Calu3 (cell line): ENCODE results near the gene NRG3. TPM values are rescaled to one million over a fixed set of nuclear protein-coding genes. Genes with fewer than 3 reads are reported as not detected.

Source experiments
- BruUV-seq: library from RNA; stranded (reverse); fragments of 400-500 nt; replicated peaks from 2 replicates; lab custom pipeline; 2021; lab: Mats Ljungman, UMichigan
- CTCF ChIA-PET: fragments of 300-600 bp; sonication (Branson Sonifier 250); formaldehyde crosslinking; loops from one replicate; lab custom pipeline; 2022; ENCODE audit warnings: antibody characterized with exemption; lab: Charles Lee
- DNase-seq: peaks from one replicate; pipeline ENCODE4 v3.0.0; 2022
- H3K27ac Mint-ChIP-seq: one replicate; pipeline ENCODE4 v1.8.0; 2022; ENCODE audit warnings: mixed read lengths; ENCODE audit not compliant: unreplicated experiment
- H3K27me3 Mint-ChIP-seq: one replicate; pipeline ENCODE4 v1.8.0; 2022; ENCODE audit warnings: mixed read lengths; ENCODE audit not compliant: unreplicated experiment
- H3K36me3 Mint-ChIP-seq: one replicate; pipeline ENCODE4 v1.8.0; 2022; ENCODE audit warnings: mild to moderate bottlenecking, moderate library complexity, mixed read lengths; ENCODE audit not compliant: insufficient read depth, unreplicated experiment
- H3K4me1 Mint-ChIP-seq: one replicate; pipeline ENCODE4 v1.8.0; 2022; ENCODE audit warnings: mild to moderate bottlenecking, low read depth, mixed read lengths; ENCODE audit not compliant: unreplicated experiment
- H3K4me3 Mint-ChIP-seq: one replicate; pipeline ENCODE4 v1.8.0; 2022; ENCODE audit warnings: mild to moderate bottlenecking, low read depth, moderate library complexity, mixed read lengths; ENCODE audit not compliant: unreplicated experiment
- H3K9me3 Mint-ChIP-seq: one replicate; pipeline ENCODE4 v1.8.0; 2022; ENCODE audit warnings: low read depth, mixed read lengths; ENCODE audit not compliant: unreplicated experiment
- intact Hi-C: fragments of 100-400 bp; cut with micrococcal nuclease; formaldehyde crosslinking; loops from one replicate; pipeline ENCODE4 v1.10.0; 2022; ENCODE audit not compliant: unreplicated experiment
- total RNA-seq: library from RNA; stranded (reverse); gene quantifications from 2 replicates; pipeline ENCODE4 v1.2.3, GENCODE V29; 2022
- TF ChIP-seq, protein P1 (sequence below): fragments of 200-600 bp; IDR thresholded peaks from one replicate; pipeline ENCODE4 v1.8.0; 2022; ENCODE audit warnings: antibody characterized with exemption; ENCODE audit not compliant: unreplicated experiment

NRG3 gene
- total RNA-seq, 1 experiment from 2014 or later = 46.3 TPM

DNA sequence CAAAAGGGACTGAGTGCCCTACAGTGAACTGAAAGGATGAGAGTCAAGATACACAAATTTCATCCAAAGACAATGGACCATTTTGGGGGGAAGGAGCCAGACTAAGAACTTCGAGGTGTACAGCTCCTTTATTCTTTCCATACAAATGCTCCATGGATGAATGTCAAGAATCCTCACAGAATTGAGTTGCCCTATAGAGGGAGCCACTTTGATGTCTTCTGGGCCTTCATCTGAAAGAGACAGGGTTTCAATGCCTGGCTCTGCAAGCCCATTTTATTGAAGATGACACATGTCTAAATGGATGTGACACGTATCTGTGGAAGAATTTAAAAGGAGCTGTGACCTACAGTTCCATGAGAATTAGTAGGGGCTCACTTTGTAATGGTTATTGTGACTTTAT, 32.0 kb upstream of the NRG3 start:
- BruUV-seq = no TSS peak
- peak; percentile 50 for DNase-seq
- TF ChIP-seq, protein P1, sequence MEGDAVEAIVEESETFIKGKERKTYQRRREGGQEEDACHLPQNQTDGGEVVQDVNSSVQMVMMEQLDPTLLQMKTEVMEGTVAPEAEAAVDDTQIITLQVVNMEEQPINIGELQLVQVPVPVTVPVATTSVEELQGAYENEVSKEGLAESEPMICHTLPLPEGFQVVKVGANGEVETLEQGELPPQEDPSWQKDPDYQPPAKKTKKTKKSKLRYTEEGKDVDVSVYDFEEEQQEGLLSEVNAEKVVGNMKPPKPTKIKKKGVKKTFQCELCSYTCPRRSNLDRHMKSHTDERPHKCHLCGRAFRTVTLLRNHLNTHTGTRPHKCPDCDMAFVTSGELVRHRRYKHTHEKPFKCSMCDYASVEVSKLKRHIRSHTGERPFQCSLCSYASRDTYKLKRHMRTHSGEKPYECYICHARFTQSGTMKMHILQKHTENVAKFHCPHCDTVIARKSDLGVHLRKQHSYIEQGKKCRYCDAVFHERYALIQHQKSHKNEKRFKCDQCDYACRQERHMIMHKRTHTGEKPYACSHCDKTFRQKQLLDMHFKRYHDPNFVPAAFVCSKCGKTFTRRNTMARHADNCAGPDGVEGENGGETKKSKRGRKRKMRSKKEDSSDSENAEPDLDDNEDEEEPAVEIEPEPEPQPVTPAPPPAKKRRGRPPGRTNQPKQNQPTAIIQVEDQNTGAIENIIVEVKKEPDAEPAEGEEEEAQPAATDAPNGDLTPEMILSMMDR = peak; percentile 55
- H3K36me3 Mint-ChIP-seq = no peaks in the 10 kb centered on the region
- peaks cover 19% of the 10 kb centered on the region for H3K4me1 Mint-ChIP-seq
- CTCF ChIA-PET = interaction anchor here (0.6 to 1.5 kb wide), 4 partner anchors 24 to 705 kb away, joined by 3 to 7 read pairs (median 5); no protein-coding TSS in a partner anchor
- intact Hi-C loops = no loop called here
- H3K27me3 Mint-ChIP-seq = no peaks in the 10 kb centered on the region
- no peak overlapping the region for H3K4me3 Mint-ChIP-seq
- no peaks in the 10 kb centered on the region for H3K9me3 Mint-ChIP-seq
- H3K27ac Mint-ChIP-seq = no peak overlapping the region

DNA sequence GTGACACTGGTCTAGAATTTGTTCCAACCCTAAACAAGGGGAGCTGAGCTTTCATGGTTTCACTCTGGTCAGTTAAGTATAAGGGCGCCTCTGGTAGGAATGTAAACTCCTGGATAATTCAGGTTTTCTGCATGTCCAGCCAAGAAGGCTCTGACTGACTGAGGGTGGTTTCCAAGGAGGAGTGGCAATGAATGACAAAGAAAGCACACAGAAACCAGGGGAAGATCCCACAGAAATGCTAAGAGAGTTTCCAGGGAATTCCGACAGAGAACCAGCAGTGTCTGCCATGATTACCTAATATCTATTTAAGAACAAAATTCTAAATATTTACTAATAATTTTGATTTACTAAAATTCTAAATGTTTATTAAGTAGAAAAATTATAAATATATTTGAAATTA, 27.3 kb upstream of the NRG3 start:
- CTCF ChIA-PET = interaction anchor here (0.5 kb wide), 1 partner anchor 947 kb away, joined by 3 read pairs; no protein-coding TSS in a partner anchor
- Mint-ChIP-seq H3K4me3 (no peak overlapping the region), H3K36me3 (no peaks in the 10 kb centered on the region), H3K9me3 (no peaks in the 10 kb centered on the region), H3K4me1 (peaks cover 6% of the 10 kb centered on the region), H3K27ac (peak overlapping the region; percentile 20), H3K27me3 (no peaks in the 10 kb centered on the region)
- no TSS peak for BruUV-seq
- no peak for DNase-seq
- TF ChIP-seq, protein P1 = no peak
- intact Hi-C loops = no loop called here

DNA sequence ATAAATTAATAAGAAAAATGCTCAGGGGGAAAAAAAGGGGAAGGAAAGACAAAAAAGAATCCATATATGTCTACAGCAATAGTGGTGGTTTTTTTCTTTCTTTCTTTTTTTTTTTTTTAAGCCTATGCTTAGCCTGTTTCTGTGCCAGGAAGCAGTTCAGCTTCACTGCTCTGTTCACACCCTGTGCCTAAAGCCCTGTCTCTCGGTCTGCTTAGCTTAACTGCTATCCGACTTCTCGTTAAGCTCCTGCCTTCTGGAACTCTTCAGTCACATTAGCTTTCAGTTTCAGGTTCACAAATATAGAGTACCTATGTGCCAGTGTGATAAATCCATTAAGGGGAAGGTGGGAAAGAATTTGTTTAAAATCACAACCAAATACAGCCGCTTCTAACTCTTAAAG, 26.5 kb upstream of the NRG3 start:
- Mint-ChIP-seq H3K27me3 (no peaks in the 10 kb centered on the region), H3K27ac (no peak overlapping the region), H3K4me3 (no peak overlapping the region), H3K9me3 (no peaks in the 10 kb centered on the region), H3K36me3 (no peaks in the 10 kb centered on the region), H3K4me1 (peaks cover 6% of the 10 kb centered on the region)
- no peak for DNase-seq
- TF ChIP-seq, protein P1 = no peak
- intact Hi-C loops = no loop called here
- BruUV-seq = no TSS peak
- CTCF ChIA-PET = no interaction called here

DNA sequence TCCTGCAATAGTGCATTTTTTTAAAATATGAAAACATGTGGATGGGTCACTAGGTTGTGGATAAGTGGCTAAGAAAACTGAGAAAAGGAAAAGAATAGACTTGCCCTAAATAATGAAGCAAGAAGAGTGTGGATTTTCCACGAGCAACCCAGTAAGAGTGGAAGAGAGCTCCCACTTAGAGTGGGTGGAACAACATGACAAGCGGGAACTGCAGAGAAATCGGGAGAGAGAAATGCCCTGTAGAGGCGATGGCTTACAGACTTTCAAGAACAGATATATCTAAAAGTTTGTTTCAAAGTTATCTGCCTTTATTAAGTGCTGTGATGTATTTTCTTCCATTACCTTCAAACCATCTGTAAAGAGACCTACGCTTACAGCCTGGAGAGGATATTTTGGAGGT, 26.1 kb upstream of the NRG3 start:
- CTCF ChIA-PET = no interaction called here
- BruUV-seq = no TSS peak
- intact Hi-C loops = no loop called here
- no peak for DNase-seq
- no peaks in the 10 kb centered on the region for H3K27me3 Mint-ChIP-seq
- H3K27ac Mint-ChIP-seq = no peak overlapping the region
- no peak overlapping the region for H3K4me3 Mint-ChIP-seq
- peaks cover 3% of the 10 kb centered on the region for H3K9me3 Mint-ChIP-seq
- TF ChIP-seq, protein P1 = no peak
- H3K4me1 Mint-ChIP-seq = peaks cover 6% of the 10 kb centered on the region
- no peaks in the 10 kb centered on the region for H3K36me3 Mint-ChIP-seq
